ENCODE data around the gene SLC25A25. TPM values are rescaled to one million over a fixed set of nuclear protein-coding genes. Genes with fewer than 3 reads are reported as not detected.

The SLC25A25 gene
- total and polyA plus RNA-seq, 9 of the 15 experiments (the other 6 are each of a cell fraction or from before 2014, with no cell fraction given), result 0.07 to 35.9 (median 23.2) TPM

- TF ChIP-seq TAF15 (IDR thresholded peaks at IDR 0.05; ENCODE audit: low read depth, low read length) (no peak), BRD9 (IDR thresholded peaks at IDR 0.05; ENCODE audit: low read depth, partially characterized antibody) (no peak), MYNN (IDR thresholded peaks at IDR 0.05) (peak; percentile 95), MYNN (CRISPR knock-in tag; IDR thresholded peaks at IDR 0.05) (no peak), NFIC (IDR thresholded peaks at IDR 0.05) (peak; percentile 87), CTBP1 (IDR thresholded peaks at IDR 0.05; ENCODE audit: borderline replicate concordance) (peak; percentile 86; the same call in 1 of the 2 replicates), MBD1 (CRISPR knock-in tag; IDR thresholded peaks at IDR 0.05) (no peak), ATF7 (IDR thresholded peaks at IDR 0.05) (peak; percentile 57; the same call in 1 of the 2 replicates), ZKSCAN8 (CRISPR knock-in tag; IDR thresholded peaks at IDR 0.05) (0 out of 2 replicates have a peak, but pooled peaks have one; percentile 71), NCOA6 (IDR thresholded peaks at IDR 0.05) (no peak), ZNF3 (CRISPR knock-in tag; IDR thresholded peaks at IDR 0.05) (no peak), CCNT2 (IDR thresholded peaks at IDR 0.05; ENCODE audit: borderline replicate concordance, extremely low read depth, insufficient read length, low read depth, low read length) (peak; percentile 95), CREB5 (CRISPR knock-in tag; IDR thresholded peaks at IDR 0.05) (no peak), DACH1 (IDR thresholded peaks at IDR 0.05; ENCODE audit: partially characterized antibody) (no peak), ZNF655 (CRISPR knock-in tag; IDR thresholded peaks at IDR 0.05) (no peak), CBX5 (IDR thresholded peaks at IDR 0.05; ENCODE audit: borderline replicate concordance, low read depth) (no peak), BDP1 (IDR thresholded peaks at IDR 0.05; ENCODE audit: insufficient read depth, insufficient read length) (no peak), MEIS2 (IDR thresholded peaks at IDR 0.05; ENCODE audit: partially characterized antibody) (peak; percentile 97), KDM2B (CRISPR knock-in tag; IDR thresholded peaks at IDR 0.05) (no peak), PHF20 (IDR thresholded peaks at IDR 0.05; ENCODE audit: partially characterized antibody) (peak; percentile 33), PKNOX1 (IDR thresholded peaks at IDR 0.05) (peak; percentile 25; the same call in 1 of the 2 replicates), SP2 (IDR thresholded peaks at IDR 0.05; ENCODE audit: extremely low read depth, low read depth, low read length, poor library complexity, severe bottlenecking) (no peak), GABPB2 (CRISPR knock-in tag; conservative IDR thresholded peaks at IDR 0.05) (no peak), HCFC1 (IDR thresholded peaks at IDR 0.05; ENCODE audit: low read depth, low read length) (0 out of 2 replicates have a peak, but pooled peaks have one; percentile 13), FOXP1 (CRISPR knock-in tag; IDR thresholded peaks at IDR 0.05) (no peak)
Observed at GRCh38 chr9:128115187-128116103, 47.4 kb downstream of the SLC25A25 start (continued).
